Measurements from ENCODE around the gene POU2AF1. TPM values are rescaled to one million over a fixed set of nuclear protein-coding genes. Genes with fewer than 3 reads are reported as not detected.
A peak's percentile ranks its signal among the peaks of the same experiment; 100 is the strongest.

POU2AF1 gene
- total and polyA plus RNA-seq, 2 of the 13 experiments (the other 11 are each of a cell fraction or from before 2014, with no cell fraction given) = 1.9 to 3.6 TPM

GRCh38 chr11:111423250-111423615 is 44.2 kb upstream of the POU2AF1 start (continued):
- TF ChIP-seq KDM6A (CRISPR knock-in tag; IDR thresholded peaks at IDR 0.05; ENCODE audit: low read depth) (no peak), RBAK (CRISPR knock-in tag; IDR thresholded peaks at IDR 0.05) (no peak), EZH2 (conservative IDR thresholded peaks at IDR 0.05; ENCODE audit: low read depth, low read length) (no peak), ZNF773 (CRISPR knock-in tag; IDR thresholded peaks at IDR 0.05; ENCODE audit: borderline replicate concordance) (no peak), FOXA1 (IDR thresholded peaks at IDR 0.05) (no peak), FOXA1 (CRISPR knock-in tag; IDR thresholded peaks at IDR 0.05) (no peak), U2AF2 (IDR thresholded peaks at IDR 0.05; ENCODE audit: low read depth, low read length) (no peak), ZSCAN25 (CRISPR knock-in tag; IDR thresholded peaks at IDR 0.05) (peak; percentile 5; the same call in 1 of the 2 replicates), SOX13 (IDR thresholded peaks at IDR 0.05) (no peak), SOX13 (CRISPR knock-in tag; conservative IDR thresholded peaks at IDR 0.05 in 1 of 2, IDR thresholded peaks at IDR 0.05 in 1 of 2) (no peak), IRF2 (CRISPR knock-in tag; IDR thresholded peaks at IDR 0.05) (0 out of 2 replicates have a peak, but pooled peaks have one; percentile 1)

- intact Hi-C loops (cut with micrococcal nuclease; ENCODE audit: unreplicated experiment) = loop anchor here (1.0 kb wide), 4 partner anchors 62 to 139 kb away; no protein-coding TSS in a partner anchor
- Histone ChIP-seq H4K20me1 (ENCODE audit: insufficient read depth, low read length) (no peaks in the 10 kb centered on the region), H3K36me3 (replicated peaks in 1 of 2; ENCODE audit: control insufficient read depth in 1 of 2, insufficient read depth in 2 of 2, low read length in 2 of 2) (no peaks in the 10 kb centered on the region), H3K4me1 (ENCODE audit: insufficient read depth, low read length) (peaks cover 64% of the 10 kb centered on the region), H3K79me2 (ENCODE audit: insufficient read depth, low read length) (no peaks in the 10 kb centered on the region), H3K9ac (ENCODE audit: insufficient read depth, low read depth, low read length) (no peak overlapping the region), H2AFZ (ENCODE audit: low read length) (no peak overlapping the region), H3K27me3 (ENCODE audit: control insufficient read depth in 1 of 2, insufficient read depth in 2 of 2, low read length in 2 of 2) (no peaks in the 10 kb centered on the region), H3K27ac (ENCODE audit: extremely low read length, insufficient read depth, low read length) (peak overlapping the region; percentile 18), H3K4me3 (replicated peaks in 1 of 3; ENCODE audit: insufficient read depth in 1 of 3, low read depth in 2 of 3, low read length in 3 of 3) (no peak overlapping the region), H3K4me2 (ENCODE audit: low read depth, low read length) (no peak overlapping the region), H3K9me3 (ENCODE audit: low read length) (no peaks in the 10 kb centered on the region)
- WGBS (ENCODE audit: low lambda C conversion rate) = 35% methylated on average over 10 of the region's 12 CpGs
- ChIA-PET POLR2A (interaction anchor here (1.0 to 4.6 kb wide), 8 partner anchors 57 to 140 kb away, joined by 3 to 27 read pairs (median 6); no protein-coding TSS in a partner anchor), CTCF (ENCODE audit: low intra/inter-chr PET ratio, low total read pairs) (interaction anchor here (0.7 to 3.2 kb wide), 11 partner anchors 24 to 192 kb away, joined by 3 to 108 read pairs (median 4); partner anchors contain the start of gene POU2AF3)
- FAIRE-seq = peak; percentile 92
- ATAC-seq = peak; percentile 98
- no TSS peak for BruUV-seq (replicated peaks)
- DNase-seq (ENCODE audit: low spot score) = peak; percentile 82
- in situ Hi-C loops (cut with HindIII; ENCODE audit: extremely low pct_ligation_motif_present, low pct_unique_long_range_greater_than_20kb) = loop anchor here (5.0 kb wide), 1 partner anchor 140 kb away; no protein-coding TSS in a partner anchor
- TF ChIP-seq HDAC2 (CRISPR knock-in tag; IDR thresholded peaks at IDR 0.05) (peak; percentile 61), ZNF761 (CRISPR knock-in tag; conservative IDR thresholded peaks at IDR 0.05) (no peak), ZNF746 (CRISPR knock-in tag; IDR thresholded peaks at IDR 0.05) (no peak), ZNF550 (CRISPR knock-in tag; IDR thresholded peaks at IDR 0.05; ENCODE audit: borderline replicate concordance) (no peak), ZNF264 (CRISPR knock-in tag; IDR thresholded peaks at IDR 0.05) (no peak), HNRNPK (IDR thresholded peaks at IDR 0.05; ENCODE audit: low read depth, low read length, poor library complexity, severe bottlenecking) (no peak), CCAR2 (optimal IDR thresholded peaks at IDR 0.05; ENCODE audit: low read depth, low read length) (no peak), ZNF660 (CRISPR knock-in tag; IDR thresholded peaks at IDR 0.05; ENCODE audit: borderline replicate concordance, low read depth) (no peak), SRY (CRISPR knock-in tag; IDR thresholded peaks at IDR 0.05) (peak; percentile 66; the same call in 1 of the 2 replicates), ZSCAN29 (CRISPR knock-in tag; conservative IDR thresholded peaks at IDR 0.05) (no peak)
These were observed 43.6 kb upstream of the POU2AF1 start for GRCh38 chr11:111422494-111423249.
